Measurements from ENCODE around the gene PPP1R7.

Gene PPP1R7

DNA sequence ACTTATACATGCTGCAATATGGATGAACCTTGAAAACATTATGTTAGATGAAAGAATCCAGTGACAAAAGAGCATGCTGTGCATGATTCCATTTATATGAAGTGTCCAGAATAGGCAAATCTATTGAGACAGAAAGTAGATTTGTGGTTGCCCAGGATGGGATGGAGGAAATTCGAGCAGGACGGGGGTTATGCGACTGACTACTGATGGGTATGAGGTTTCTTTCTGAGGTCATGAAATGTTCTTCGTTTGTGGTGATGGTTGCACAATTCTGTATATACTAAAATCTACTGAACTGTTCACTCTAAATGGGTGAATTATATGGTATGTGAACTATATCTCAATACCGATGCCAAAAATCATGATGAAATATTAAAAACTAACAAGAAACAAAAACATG lies 29.3 kb upstream of the PPP1R7 start:
- DNase-seq: no peak

DNA sequence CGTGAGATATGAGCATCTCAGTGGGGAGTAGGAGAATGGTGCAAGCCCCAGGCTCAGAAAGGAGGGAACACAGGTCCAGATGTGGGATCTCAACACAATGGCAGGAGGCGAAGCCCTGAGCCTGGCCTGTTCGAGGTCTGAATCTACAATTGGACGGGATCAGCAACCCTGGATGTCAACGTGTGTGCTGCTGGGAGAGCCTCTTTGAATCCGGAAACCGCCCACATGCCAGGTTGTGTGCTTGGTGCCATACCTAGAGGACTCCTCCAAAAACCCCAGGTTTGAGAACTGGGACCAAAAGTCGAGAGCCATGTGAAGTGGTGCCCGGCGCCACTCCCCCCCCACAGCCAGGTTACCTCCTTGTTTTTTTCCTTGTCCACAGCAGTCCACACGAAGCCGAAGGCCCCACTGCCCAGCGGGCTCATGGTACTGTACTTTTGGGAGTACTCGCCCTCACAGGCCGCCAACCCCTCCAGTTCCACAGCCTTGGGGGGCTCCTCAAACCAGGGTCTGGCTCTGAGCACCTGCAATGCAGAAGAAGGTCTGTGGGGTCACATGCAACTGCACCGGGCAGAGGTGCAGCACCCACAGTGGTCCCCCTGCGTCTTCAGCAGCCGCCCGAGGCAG lies 27.8 kb upstream of the PPP1R7 start:
- DNase-seq: no peak

DNA sequence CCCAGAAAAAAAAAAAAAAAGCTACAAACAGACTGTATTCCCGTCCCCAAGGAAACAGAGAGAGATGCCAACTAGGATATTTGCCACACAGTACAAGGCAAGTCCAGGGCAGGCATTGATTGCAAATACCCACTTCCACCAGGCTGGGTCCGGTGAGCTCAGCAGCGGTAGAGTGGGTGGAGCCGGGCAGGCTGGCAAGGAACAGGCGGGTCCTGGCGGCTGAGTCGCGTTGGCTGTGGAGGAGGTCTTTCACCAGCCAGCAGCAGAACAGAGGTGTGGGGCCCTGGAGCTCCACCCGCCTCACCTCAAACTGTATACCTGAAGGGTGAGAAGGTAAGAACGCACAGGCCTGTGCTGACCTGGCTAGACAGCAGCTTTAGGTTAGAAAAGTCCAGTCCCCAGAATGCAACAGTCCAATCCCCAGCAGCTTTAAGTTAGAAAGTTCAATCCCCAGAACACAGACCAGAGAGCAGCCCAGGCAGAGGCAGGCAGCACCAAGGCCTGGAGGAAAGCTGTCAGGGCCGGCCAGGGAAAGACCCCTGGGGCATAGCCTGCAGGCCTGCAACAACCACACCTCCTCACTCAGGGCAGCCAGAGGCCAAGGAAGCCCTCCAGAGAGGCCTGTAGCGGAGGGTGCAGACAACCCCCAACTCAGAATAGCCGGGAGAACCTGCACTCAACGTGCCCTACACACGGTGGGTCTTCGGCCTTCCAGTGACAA lies 26.3 kb upstream of the PPP1R7 start:
- peak; percentile 64 for DNase-seq

DNA sequence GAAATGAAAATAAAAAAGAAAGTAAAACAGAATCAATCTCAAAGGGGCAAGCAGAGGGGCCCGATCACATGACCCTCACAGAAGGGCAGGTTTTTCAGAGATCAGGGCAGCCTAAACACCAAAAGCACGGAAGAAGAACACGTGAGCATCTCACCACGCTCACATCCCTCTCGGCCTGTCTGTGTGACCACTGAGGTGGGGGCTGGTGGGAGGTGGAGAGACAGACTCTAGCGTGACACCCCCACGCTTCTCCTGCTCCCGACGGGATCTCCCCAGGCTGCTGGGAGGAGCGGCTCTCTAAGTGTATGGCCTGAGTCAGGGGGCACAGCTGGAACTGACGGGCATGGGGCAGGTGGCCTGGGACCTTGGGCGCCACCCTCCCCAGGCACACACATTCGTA lies 24.6 kb upstream of the PPP1R7 start:
- DNase-seq: no peak

DNA sequence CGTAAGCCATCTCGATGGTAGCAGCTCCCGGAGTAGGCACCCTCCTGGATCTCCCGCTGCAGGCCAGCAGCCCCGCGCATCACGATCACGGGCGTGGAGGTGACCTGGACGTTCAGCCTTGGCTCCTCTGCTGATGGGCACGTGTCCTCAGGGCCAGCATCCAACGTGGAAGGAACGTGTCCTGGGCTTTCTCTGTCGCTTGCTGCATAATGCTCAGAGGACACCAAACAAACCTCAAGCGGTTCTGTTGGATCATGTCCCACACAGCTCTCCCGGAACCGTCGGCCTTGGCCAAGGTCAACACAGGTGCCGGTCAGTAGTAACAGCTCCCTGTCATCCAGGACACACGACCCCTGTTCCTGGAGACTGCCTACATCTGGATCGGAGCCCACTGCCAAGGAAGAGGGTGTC lies 24.1 kb upstream of the PPP1R7 start:
- DNase-seq: no peak

DNA sequence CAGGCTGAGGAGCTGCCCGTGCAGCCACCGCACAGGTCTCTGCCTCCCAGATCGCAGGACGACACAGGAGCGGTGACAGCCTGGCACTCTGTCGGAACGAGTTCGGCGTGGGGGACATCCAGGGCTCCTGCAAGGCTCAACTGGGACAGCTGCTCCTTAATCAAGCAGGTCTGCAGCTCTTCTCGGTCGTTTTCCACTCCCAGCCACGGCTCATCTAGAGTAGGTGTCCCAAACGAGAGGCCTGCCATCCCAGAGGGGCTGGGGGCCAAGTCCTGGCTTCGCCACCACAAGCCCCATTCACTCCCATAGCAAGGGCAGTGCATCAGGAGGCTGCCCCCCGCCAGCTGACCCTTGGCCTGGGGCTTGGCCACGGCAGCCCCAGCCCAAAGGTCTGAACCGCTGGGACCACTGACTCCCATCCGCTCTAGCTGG lies 23.5 kb upstream of the PPP1R7 start:
- DNase-seq: no peak

DNA sequence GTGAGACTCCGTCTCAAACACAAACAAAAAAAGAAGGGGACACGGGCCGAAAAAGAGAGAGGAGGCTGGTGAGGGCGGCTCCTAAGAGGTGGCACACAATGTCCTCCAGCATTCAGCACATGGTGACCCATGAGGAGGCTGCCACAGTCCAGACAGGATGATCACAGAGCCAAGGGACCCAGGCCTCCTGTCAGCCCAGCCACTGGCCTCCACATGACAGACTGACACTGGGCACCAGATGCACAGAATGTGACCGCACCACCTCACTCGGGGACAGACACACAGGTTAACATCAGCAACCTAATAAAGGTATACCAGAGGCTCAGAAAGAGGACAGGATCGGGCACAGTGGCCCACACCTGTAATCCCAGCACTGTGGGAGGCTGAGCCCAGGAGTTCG lies 22.0 kb upstream of the PPP1R7 start:
- DNase-seq: no peak

DNA sequence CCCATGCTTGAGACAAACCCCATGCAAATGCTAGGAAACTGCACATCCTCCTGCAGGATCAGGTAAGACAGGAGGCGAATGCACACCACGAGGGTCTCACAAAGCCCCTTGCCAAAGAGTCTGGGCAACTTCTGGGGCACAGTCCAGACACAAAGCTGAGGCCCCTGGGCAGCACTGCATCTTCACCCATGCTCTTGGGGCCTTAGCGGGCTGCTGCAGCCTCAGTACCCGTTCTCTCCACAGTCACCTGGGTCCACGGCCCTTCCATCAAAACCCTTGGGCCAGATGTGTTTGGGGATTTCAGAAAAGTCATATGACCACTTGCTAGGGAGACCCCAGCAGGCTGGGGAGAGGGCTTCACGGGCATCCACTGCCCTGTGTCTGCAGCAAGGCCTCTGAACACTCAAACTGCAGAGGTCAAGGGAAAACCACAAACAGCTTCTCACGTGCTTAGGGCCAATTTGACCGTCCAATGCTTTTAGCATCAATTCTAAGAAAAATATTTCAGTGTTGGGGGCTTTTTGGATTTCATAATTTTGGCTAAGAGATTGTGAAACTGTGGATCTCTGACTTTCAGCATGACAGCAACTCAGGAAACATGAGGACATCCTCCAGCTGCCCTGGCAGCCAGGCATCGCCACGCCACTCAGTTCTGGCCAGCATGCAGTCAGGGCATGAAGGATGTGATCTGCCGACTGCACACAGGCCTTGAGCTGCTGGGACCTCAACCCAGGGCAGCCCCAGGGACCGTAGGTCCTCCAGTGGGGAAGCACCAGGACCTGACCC lies 21.0 kb upstream of the PPP1R7 start:
- DNase-seq: no peak

DNA sequence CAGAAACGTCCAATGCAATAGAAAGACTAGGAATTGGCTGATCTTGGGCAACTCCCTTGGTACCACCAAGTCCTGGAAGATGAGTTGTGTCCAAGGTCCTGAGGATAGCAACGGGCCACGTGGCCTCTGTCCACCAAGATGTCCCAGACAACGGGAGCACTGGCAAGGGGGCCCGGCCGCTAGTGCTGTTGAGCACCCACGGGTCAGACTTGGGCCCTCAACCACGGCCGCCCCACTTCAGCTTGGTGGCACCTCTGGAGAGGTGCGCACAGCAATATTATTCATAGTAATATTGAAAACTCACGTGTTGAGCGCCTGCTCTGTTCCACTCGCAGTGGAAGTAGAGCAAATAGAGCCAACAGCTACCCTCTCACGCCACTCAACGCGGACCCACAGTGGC lies 20.0 kb upstream of the PPP1R7 start:
- no peak for DNase-seq

DNA sequence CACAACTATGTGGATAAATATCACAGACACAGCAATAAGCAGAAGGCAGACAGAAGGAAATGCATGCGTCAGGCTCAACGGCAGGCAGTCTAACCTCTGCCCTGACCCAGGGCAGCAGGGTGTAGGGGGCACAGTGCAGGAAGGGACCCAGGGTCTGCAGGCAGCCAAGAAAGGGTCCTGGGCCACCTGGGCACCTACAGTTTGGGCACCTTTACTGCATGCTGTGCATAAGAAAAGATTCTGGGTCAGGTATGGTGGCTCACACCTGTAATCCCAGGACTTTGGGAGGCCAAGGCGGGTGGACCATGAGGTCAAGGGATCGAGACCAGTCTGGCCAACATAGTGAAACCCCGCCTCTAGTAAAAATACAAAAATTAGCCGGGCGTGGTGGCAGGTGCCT lies 18.7 kb upstream of the PPP1R7 start:
- DNase-seq: no peak

DNA sequence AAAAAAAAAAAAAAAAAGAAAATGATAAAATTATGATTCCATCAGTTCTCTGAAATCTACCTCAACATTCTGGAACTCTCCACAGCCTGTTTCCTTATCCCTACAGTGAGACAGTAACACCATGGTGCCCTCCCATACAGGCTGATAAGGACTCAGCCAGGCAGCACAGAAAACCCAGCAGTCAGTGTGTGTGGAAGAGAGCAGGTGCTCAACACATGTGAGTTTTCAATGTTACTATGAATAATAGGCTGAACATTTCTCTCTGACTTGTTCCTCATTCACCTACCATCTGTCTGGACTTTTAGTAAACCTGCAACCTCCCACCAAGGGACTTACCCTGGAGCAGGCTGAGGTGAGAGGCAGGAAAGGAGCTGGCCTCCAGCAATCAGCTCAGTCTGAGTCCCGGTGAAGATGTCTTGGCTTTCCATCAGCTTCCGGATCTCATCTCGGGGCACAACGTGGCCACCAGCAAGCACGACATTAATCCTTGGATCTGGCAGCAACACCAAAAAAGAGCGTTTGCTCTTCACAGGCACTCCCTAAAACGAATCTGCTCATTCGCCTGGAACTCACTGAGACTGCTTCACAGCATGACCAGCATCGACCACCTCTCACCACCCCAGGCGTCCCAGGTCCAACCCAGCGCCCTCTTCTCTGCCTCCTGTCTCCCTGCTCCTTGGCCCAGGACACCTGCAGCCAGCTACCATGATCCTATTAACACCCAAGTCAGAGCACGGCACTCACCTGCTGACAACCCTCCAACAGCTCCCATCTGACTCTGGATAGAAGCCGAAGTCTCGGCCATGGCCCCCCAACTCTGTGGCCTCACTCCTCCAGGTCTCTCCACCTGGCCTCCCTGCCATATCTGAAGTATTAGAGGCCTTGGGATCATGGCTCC lies 17.5 kb upstream of the PPP1R7 start:
- no peak for DNase-seq

DNA sequence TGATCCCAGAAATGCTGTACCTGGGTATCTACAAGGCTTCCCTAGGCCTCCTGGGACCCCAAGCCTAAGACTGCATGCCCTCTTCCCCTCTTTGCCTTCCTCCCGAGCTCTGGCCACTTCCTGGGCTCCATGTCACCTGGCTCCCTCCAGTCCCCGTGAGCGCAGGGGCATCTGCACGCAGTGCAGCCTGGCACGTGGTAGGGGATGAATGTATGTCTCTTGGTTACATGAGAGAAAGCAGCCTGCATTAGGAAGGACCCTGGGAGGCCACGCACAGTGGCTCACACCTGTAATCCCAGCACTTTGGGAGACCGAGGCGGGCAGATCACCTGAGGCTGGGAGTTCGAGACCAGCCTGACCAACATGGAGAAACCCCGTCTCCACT lies 16.8 kb upstream of the PPP1R7 start:
- no peak for DNase-seq

DNA sequence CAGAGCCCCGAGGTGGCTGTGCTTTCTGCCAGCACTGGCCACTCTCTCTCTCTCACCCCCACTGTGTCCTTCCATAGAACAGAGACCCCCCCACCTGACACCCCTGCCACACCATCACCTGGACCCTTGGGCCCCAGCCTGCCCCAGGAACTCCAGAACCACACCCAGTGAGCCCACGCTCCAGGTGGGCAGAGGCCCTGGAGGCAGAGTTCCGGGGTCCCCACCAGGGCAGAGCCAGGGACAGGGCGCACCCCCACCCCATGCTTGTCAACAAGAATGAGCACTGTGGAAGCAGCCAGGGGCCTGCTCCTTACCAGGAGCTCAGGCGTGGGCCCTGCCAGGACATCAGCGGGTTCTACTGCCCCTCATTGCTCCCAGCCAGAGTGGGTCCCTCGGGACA lies 15.6 kb upstream of the PPP1R7 start:
- DNase-seq: no peak

DNA sequence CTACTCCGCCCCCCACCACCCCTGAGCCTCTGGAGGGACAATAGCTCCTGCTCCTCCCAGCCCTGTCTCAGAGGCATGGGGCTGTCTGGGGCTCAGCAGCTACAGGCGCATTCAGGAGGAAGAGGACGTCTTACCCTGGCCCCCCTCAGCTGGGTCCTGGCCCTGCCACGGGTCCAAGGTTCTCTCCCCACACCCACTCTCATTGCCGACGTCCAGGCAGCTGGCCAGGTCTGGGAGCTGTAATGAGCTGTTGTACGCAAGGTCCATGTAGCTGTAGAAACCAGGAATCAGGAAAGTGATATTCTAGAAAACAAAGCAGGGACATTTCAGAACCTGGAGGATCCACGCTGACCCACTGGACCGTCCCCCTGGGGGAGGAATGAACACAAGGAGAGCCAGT lies 14.5 kb upstream of the PPP1R7 start:
- no peak for DNase-seq

DNA sequence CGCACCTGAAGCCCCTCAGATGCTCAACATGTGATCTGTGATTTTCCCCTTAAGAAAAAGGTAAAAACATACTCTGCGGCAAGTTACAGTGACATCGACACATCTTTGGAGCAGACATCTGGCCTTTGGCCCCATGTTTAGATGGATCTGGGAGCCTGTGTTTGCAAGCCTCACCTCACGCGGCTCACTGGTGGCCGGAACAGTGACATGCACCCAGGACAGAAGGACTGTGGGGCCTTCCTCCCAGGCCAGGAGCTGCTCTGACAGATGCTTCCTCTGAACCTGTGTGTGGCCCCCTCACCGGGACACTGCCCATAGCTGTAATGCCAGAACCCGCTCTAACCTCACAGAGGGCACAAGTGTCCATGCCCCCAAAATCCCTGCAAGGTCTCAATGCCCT lies 14.1 kb upstream of the PPP1R7 start:
- no peak for DNase-seq

DNA sequence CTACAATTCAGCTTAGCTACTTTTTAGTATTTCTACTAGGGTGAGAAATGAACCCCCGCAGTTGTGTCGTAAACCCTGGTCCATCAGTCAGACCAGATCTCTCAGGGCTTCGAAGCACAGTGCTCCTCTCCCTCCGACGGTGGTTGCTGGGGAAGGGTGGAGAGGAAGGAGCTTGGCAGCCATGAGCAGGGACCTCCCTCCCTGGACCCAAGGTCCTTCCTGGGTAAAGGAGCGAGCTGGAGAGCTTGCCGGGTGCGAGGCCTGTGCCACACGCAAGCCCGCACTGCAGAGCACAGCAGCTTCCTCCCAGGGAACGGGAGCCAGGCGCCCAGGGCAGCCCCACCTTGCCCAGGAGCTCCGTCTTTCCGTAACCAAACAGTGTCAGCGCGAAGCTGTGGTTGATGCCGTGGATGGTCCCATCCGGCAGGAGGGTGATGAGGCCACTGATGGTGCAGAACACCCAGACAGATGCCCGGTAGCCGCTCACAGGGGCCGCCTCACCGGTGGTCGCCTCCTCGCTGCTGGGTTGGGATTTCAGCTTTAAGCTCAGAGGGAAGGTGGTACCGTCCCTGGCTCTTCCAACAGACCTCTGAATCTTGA lies 13.5 kb upstream of the PPP1R7 start:
- no peak for DNase-seq

DNA sequence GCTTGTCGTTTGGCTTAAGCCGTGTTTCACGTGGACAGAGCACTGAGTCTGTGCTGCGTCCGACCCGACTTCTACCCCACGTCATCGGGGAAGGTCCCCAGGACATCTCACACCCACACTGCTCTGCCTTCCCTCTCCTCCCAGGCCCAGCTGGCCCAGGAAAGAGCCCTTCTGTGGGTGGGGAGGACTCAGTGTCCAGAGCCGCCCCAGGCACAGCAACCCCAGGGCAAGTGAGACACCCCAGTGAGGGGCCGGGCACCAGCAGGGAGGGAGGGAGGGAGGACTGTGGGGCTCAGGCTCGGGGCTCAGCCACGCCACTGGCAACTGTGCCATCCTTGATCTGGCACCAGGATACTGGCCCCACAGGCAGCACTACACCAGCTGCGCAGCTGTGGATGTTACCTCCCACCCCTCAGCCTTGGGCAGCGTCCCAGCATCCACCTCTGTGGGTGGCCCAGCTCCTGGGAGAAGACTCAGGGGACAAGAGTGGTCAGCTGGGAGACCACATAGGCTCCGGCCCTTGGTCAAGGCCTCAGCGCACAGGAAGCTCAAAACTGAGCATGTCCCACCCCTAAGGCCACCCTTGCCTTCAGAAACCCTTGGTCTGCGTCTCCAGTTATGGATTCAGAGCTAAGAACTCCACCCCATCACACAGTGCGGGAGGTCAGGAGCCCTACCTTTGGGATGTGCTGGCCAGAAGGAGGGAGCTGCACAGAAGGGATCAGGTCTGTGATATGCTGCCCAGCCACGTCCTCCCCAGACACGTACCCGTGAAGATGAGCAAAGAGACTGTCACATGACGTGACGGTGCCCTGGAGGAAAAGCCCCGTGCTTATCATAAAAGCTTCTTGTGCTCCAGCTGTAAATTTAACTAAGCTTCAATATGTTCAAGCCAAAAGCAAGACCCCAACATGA lies 12.7 kb upstream of the PPP1R7 start:
- no peak for DNase-seq

DNA sequence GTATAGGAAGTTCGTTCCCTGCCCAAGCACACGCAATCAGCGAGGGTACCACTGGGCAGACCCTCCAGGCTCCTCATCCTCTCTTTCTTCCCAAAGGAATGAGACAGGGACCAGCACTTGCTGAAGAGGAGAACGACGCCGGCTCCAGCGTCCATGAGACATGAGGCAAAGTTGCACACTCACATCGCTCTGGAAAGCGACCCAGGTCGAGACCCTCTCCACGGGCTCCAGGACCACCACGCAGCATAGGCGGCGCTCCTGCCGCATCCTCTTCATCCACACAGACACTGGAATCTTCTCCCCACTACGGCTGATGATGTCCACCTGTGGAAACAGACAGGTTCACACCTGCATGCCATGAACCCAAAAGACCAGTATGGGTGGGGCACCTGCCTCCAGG lies 11.8 kb upstream of the PPP1R7 start:
- no peak for DNase-seq

DNA sequence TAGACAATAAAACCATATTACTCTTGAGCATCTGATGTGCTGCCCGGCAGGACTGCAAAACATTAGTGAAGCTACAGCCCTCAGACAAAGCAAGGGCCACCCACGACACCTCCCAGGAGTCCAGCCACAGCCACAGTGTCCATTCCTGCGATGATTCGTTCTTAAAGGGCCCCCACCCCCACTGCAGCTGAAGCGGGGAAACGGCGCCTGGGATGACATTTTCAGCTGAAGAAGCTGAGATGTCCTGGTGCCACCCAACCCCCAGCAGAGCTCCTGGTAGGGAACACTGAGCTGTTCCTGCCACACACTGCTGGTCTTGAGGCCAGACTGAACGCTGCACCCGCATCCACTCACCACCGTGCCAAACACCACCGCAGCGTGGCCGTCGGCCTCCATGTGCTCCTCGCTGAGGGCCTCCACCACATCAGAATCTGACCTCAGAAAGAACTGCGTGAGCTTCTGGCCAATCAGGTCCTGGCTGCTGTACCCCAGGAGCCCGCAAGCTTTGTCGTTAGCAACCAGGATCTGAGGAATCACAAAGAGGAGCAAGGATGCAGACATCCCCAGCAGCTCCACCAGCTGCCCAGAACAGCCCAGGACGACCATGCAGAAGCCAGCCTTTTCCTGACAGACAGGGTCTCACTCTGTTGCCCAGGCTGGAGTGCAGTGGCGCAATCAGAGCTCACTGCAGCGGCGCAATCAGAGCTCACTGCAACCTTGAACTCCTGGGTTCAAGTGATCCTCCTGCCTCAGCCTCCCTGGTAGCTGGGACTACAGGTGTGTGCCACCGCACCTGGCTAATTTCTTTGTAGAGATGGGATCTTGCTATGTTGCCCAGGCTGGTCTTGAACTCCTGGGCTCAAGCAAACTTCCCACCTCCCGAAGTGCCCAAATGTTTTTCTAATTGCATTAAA lies 10.5 kb upstream of the PPP1R7 start:
- DNase-seq: no peak

DNA sequence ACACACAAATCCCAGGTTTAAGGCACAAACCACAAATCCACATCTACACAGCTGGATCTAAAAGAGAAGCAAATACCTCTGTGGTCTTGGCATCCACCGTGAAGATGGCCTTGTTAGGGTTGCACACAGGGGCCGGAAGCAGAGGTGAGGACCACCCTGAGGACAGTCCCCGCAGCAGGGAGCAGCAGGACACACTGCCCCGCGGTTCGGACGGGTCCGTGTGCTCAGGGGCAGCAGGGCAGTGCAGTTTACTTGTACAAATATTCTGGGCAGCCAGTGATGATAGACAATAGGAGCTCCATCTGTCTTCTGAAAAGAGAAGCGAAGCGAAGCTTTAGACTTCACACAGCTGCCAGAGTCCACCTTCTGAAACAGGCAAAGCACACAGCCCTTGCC lies 9.8 kb upstream of the PPP1R7 start:
- no peak for DNase-seq
